HG03457 (cell line): ENCODE data around the gene SLC38A6.
A peak's percentile ranks its signal among the peaks of the same experiment; 100 is the strongest.

ENCODE experiments used
- ATAC-seq: cut with Tn5 transposase; IDR thresholded peaks from one replicate; pipeline ENCODE4 v1.9.1; 2021; ENCODE audit warnings: moderate number of reproducible peaks; ENCODE audit not compliant: unreplicated experiment

The SLC38A6 gene

DNA sequence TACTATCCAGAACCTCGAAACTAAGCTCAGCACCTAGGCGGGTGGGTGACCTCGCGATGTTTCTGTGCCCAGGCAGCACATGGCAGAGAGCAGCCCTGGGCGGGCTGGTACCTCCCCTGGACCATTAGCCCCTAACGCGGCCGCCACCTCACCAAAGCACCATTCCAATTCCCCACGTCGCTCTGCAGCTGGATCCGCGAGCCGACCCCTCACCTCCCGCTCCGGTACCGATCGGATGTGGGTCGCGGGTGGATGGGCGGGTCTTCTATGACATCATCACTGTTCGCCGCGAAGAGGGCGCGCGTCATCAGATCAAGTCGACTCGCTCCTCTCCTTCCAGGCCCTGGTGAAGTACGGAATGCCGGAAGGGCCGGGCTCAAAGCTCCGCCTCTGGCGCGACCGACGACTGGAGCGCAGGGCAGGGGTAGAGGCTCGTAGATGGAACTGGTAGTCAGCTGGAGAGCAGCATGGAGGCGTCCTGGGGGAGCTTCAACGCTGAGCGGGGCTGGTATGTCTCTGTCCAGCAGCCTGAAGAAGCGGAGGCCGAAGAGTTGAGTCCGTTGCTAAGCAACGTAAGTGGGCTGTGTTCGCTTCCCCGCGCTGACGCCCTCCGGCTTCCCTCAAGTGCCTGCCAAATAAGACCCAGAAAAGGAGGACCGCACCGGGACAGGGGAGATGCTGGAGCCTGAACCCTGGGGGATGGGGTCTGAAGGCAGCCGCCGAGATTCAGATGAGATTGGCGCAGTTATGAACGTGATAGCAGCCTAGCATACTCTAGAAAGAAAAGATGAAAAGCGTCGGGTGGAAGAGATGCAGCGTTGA lies at the start of gene SLC38A6, which contains the start of gene TRMT5:
SLC38A6 (plus strand) TSS at position 435 of the 822 bp plus-strand sequence; CDS start at position 468, 33 bp downstream.
TRMT5 (minus strand) TSS at position 269 of the 822 bp plus-strand sequence; CDS start at position 163, 106 bp downstream.
- ATAC-seq = peak; percentile 85

DNA sequence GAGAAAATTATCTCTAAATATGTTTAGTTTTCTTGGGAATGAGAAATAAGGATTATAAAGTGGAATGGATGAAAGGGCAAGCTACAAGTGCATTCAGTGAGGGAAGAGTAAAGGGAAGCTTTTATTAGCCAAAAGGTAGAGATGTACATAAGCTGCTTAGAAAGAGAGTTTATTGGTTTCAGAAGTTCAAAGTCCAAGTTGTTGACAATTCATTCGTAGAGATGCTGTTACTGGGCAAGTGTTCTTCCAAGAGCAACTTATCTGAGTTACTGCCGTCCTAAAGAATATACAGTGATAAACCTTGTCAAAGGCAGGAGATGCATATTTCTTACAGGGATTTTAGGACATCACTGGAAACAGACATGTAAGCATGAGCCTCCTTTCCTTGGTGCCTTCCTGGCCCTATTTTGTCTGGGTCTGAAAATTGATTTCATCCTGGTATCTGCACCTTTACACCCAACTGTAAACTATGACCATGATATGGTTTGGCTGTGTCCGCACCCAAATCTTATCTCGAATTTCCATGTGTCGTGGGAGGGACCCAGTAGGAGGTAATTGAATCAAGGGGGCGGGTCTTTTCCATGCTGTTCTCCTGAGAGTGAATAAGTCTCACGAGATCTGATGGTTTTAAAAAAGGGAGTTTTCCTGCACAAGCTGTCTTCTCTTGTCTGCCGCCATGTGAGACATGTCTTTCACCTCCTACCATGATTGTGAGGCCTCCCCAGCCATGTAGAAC lies 47.0 kb upstream of the SLC38A6 start:
- no peak for ATAC-seq

DNA sequence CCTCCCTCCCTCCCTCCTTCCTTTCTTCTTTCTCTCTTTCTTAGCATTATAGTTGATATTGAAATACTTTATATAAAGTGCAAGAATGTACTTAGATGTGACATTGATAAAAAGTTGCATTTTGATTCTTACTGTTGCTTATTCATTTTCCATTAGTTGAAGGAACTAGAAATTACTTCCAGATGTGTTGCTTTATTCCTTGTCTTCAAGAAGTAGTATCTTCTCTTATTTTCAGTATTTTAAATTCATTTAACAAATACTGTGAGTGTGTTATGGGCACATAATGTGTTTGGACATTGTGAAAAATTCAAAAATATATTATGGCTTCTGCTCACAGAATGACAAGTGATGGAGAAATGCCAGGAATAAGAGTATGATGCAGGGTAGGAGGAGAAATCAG lies 45.7 kb upstream of the SLC38A6 start:
- ATAC-seq = no peak

DNA sequence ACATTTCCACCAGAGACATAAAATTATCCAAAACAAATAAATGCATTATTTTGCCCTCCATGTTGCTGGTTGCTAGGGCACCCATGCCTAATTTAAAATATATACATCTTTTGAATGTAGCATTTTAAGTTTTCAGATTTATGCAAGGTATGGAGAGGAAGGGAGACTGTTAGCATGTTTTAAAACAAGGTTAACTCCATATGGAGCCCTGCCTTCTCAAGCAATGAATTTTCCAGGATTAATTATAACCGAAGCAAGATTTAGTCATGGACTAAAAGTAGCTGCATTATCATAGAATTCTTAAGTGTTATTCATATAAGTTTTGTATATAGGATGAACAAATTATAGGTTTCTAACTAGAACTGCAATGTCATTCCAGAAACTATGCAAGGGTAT lies 37.4 kb upstream of the SLC38A6 start:
- ATAC-seq = no peak

DNA sequence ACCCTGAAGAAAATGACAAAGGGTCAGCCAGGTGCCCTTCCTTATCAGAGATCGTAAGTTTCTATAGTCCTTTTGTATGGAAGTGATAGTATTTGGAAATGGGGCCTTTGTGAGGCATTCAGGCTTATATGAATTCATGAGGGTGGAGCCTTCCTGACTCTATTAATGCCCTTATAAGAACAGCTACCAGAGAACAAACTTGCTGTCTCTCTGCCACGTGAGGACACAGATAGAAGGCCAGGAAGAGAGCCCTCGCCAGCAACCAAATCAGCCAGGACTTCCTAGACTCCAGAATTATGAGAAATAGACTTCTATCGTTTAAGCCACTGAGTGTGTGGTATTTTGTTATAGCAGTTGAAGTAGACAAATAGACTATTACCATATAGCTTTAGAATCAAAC lies 36.8 kb upstream of the SLC38A6 start:
- ATAC-seq = no peak

DNA sequence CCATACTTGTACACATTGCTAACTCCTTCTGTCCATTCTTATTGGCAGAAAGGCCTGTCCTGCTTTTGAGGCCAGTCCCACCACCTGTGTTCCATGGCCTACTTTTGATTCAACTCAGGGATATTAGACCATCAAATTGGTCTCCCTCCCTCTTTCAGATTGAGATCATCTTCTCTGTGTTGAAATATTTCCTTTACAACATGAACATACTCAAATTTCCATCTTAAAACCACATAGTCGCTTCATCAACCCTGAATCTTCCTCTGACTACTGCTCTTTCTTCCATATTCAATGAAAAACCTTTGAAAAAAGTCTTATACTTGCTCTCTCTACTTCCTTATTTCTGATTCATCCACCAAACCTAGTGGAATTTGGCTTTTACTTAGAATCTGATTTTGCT lies 35.1 kb upstream of the SLC38A6 start:
- ATAC-seq = no peak

DNA sequence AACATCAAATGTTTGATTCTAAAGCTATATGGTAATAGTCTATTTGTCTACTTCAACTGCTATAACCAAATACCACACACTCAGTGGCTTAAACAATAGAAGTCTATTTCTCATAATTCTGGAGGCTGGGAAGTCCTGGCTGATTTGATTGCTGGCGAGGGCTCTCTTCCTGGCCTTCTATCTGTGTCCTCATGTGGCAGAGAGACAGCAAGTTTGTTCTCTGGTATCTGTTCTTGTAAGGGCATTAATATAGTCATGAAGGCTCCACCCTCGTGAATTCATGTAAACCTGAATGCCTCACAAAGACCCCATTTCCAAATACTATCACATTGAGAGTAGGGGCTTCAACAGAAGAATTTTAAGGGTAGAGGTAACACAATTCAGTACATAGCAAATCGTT lies 34.3 kb upstream of the SLC38A6 start:
- ATAC-seq = no peak

DNA sequence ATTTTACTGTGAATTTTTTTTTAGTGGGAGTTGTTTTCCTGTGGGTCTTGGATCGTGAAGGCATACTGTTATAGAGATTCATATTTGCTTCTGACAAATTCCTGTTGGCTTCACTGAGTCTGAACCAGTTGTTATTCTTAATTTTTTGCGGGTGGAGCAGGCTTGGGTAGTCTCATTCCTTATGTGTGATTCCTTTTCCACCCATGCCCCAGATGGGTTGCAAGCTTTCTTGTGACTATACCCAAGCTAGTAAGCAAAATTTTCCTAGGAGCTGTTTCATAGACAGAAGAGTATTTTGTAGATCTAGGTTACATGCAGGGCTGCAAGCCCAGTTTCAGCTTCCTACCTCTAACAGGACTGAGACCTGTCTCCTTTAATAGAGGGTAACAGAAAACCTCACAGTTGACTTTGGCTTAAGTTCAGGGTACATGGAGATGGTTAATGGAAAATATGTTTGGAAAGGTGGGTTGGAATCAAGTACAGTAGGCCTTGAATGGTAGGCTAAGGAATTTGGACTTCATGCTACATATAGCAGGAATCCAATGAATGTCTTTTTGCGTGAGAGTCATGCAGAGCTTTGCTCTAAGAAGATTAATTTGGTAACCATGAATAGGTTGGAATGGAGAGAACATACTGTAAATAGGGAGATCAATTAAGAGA lies 29.1 kb upstream of the SLC38A6 start:
- no peak for ATAC-seq

DNA sequence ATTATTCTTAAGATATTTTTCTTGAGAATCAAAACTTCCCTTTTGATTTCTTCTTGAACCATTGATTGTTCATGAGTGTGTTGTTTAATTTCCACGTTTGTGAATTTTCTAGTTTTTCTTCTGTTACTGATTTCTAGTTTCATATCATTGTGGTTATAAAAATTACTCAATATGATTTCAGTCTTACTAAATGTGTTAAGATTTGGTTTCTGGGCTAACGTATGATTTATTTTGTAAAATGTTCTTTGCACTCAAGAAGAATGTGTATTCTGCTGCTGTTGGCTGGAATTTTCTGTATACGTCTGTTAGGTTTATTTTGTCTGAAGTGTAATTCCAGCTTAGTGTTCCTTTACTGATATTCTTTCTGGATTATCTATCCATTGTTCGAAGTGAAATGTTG lies 24.8 kb upstream of the SLC38A6 start:
- no peak for ATAC-seq

DNA sequence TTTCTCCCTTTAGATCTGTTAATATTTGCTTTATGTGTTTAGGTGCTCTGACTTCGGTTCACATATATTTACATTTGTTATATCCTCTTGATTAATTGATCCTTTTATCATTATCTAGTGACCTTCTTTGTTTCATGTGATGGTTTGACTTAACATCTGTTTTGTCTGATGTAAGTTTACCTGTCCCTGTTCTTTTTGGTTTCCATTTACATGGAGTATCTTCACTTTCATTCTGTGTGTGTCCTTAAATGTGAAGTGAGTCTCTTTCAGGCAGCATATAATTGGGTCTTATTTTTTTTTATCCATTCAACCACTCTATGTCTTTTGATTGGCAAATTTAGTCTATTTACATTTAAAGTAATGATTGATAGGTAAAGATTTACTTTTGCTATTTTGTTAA lies 24.4 kb upstream of the SLC38A6 start:
- no peak for ATAC-seq

DNA sequence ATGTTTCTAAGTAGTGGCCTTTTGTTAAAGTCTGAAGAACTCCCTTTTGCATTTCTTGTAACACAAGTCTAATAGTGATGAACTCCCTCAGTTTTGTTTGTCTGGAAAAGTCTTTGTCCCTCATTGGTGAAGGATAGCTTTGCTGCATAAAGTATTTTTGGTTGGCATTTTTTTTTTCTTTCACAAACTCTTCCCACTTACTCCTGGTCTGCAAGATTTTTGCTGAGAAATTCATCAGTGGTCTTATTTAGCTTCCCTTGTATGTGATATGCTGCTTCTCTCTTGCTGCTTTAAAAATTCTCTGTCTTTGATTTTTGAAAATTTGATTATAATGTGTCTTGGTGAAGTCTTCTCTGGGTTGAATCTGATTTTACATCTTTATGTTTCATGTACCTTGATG lies 22.9 kb upstream of the SLC38A6 start:
- no peak for ATAC-seq

DNA sequence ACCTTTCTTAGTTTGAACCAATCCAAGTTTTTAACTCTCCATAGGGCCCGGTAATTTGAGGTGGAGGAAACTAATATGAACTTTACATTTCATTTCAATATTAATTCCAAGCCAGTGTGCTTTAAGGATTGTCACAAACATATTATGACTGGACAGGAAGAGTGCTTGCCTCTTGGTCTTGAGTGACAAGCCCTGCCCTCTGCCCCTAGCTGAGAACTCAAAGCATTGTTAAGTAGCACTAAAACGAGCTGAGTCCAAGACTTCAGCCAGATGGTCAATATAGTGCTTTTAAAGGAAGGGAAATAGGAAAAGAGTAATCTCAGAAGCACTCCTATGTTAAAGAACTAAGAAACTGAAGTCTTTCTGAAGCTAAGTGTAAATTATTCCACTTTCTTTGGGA lies 17.3 kb upstream of the SLC38A6 start:
- no peak for ATAC-seq

DNA sequence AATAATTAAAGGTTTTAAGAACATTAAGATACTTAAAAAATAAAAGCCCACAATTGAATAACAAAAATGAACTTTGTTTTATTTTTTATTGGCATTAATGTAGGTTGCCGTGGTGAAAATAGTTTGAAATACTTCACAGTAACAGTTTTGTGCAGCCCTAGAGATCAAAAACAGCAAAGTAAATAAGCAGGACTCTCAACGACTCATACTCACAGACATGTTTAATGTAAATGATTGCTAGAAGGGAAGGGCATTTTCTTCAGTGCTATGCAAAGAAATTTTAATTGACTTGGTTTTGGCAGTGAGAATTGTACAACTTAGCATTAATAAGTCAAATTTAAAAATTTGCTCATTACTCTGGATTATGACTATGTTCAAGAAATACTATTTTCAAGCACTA lies 16.1 kb upstream of the SLC38A6 start:
- ATAC-seq = no peak

DNA sequence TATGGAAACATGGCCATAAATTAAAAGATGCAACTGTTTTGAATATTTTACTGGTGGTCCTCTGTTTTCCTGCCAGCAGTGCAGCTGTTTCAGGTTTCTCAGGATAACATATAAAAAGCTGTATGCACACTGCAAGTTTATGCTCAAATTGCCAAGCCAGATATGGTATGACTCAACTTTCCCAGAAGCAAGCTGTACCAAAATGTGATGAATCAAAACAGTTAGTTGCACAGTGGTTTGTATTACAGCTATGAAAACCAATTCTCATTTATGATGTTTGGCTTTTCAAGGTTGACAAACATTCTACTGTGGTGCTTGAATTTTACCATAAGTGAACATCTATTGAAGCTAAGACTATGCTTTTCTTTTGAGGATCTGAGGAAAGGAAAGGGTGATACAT lies 15.6 kb upstream of the SLC38A6 start:
- ATAC-seq = no peak

DNA sequence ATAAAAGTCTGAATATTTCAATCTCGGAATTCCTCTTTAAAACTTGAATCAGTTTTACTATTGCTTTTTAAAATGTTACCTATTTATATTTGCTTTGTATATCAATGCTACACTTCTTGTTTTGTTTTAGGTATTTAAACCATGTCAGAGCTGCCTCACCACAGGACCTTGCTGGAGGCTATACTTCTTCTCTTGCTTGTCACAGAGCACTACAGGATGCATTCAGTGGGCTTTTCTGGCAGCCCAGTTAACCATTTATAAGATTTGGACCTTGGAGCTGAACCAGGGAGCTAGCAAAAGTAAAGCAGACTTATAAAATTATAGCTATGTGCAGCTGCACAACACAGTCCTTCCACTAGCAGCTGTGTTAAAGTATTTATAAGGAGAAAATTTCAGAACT lies 12.9 kb upstream of the SLC38A6 start:
- ATAC-seq = no peak

DNA sequence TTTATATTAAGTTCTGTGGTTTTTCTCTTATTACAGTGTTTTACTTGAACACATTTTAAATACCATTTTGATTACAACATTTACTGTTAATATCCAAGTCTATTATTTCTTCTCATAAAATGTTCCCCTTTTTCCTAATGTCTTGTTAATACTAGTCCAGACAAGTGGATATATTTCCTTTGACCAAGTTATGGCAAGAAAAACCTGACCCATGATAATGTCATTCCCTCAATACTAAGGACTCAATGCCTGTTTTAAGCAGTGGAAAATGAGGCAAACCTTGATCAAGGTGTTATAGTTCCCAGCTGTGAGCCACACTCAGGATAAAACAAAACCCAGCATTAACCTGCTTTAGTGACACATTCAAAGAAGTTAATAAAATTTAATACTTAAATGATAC lies 12.4 kb upstream of the SLC38A6 start:
- ATAC-seq = no peak

DNA sequence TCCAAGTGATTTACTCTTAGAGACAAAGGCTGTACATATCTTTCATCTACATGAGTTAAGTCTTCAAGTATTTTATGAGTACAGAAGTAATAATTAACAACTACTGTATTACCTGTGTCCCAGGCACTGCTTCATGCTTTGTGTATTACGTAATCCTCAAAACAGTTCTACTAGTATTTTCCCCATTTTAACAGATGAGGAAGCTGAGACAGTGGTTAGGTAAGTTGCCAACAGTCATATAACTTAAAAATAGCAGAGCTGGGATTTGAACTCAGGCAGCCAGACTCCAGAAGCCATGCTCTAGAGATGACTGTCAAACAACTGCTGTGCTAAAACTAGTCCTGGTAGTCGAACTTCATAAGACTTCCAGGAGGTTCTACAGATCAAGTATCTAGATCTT lies 10.9 kb upstream of the SLC38A6 start:
- ATAC-seq = no peak

DNA sequence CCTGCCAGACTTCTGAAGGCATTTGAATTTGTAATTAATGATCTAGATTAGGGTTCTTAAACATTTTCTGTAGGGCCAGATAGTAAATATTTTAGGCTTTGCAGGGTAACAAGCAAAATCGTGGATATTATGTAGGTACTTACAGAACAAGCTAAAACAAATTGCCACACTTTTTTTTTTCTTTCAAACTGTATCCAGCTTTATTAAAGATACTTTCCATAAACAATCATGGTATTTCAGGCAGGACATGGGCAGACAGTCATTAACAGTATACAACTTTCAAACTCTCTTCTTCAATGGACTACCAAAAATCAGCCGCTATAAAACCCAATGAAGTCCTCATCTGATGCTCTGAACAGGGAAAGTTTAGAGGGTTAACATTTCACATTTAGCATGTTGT lies 9.8 kb upstream of the SLC38A6 start:
- no peak for ATAC-seq

DNA sequence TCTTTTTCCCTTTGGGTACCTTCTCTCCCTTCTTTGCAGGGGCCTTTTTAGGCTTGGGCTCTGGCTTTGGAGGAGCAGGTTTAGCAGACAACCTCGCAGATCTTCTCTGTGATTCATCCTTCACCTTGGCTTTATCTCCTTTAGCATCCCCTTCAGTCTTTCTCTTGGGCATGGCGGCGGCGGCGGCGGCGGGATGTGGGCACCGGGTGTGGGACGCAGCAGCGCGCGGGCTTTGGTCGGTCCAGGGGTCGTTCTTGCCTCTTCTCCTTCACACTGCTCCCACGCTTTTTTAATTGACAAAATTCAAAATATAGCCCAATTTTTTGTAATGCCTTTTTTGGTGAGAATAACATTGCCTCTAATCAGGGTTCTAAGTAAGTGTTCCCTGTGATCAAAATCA lies 8.8 kb upstream of the SLC38A6 start:
- no peak for ATAC-seq

DNA sequence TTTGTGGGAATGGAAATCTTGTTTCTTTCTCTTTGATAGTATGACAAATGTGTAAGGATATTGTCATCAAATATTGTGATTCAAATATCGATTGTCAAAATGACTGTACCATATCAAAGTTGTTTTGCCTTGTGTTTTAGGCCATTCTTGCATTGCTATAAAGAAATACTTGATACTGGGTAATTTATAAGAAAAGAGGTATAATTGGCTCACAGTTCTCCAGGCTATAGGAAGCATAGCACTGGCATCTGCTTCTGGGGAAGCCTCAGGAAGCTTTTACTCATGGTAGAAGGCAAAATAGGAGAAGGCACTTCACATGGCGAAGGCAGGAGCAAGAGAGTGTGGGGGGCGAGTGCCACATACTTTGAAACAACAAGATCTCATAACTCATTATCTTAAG lies 8.0 kb upstream of the SLC38A6 start:
- ATAC-seq = no peak

DNA sequence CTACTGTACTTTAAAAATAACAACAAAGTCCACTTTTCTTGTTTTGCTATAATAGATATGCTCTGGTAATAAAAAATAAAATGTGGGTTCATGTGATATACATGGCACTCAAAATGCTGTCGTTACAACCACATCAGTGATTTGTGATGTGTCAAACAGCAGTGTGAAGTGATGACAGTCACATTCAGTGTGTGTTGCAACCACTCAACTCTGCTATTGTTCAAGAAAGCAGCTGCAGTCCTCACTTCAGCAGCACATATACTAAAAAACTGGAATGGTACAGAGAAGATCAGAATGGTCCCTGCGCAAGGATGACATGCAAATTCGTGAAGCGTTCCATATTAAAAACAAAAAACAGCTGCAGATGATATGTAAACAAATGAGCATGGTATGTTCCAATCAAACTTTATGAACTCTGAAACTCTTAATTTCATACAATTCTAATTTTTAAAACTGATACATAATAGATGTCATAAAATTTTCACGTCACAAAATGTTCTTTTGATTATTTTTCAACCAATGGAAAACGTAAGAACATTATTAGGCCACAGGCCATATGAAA lies 6.9 kb upstream of the SLC38A6 start:
- ATAC-seq = no peak
